Pulmonary artery endothelial cell (primary cell): ENCODE data around the gene LRRC8C. TPM values are rescaled to one million over a fixed set of nuclear protein-coding genes. Genes with fewer than 3 reads are reported as not detected.

ENCODE experiments used
- DNase-seq: peaks from one replicate; pipeline ENCODE4 v3.0.0-alpha.2; 2011; ENCODE audit warnings: low read depth, low spot score
- total RNA-seq: library from RNA; depleted of rRNA; stranded (reverse); fragments of >200 nt; gene quantifications from 2 replicates; pipeline ENCODE4 v1.2.3, GENCODE V29; 2014

Gene LRRC8C
- total RNA-seq, 1 donor from 2014 or later: 24.4 TPM

- no peak for DNase-seq
These were observed 37.8 kb downstream of the LRRC8C start for GRCh38 chr1:89670711-89671110.

GRCh38 chr1:89671775-89672488 lies 39.0 kb downstream of the LRRC8C start:
- DNase-seq: no peak

GRCh38 chr1:89672489-89673183 lies 39.7 kb downstream of the LRRC8C start:
- no peak for DNase-seq

GRCh38 chr1:89673251-89673650 lies 40.3 kb downstream of the LRRC8C start:
- no peak for DNase-seq

GRCh38 chr1:89675677-89676076 lies 42.8 kb downstream of the LRRC8C start:
- DNase-seq: no peak

- DNase-seq: no peak
These were observed 48.3 kb downstream of the LRRC8C start for GRCh38 chr1:89681045-89681729.

- no peak for DNase-seq
These were observed 49.7 kb downstream of the LRRC8C start for GRCh38 chr1:89682611-89683010.

- DNase-seq: no peak
These were observed 52.5 kb downstream of the LRRC8C start for GRCh38 chr1:89685461-89685860.

- no peak for DNase-seq
These were observed 53.6 kb downstream of the LRRC8C start for GRCh38 chr1:89686520-89686919.

- no peak for DNase-seq
These were observed 54.3 kb downstream of the LRRC8C start for GRCh38 chr1:89687254-89687653.

GRCh38 chr1:89688607-89689006 lies 55.7 kb downstream of the LRRC8C start:
- no peak for DNase-seq

GRCh38 chr1:89689234-89689633 lies 56.3 kb downstream of the LRRC8C start:
- no peak for DNase-seq

- DNase-seq: no peak
These were observed 57.7 kb downstream of the LRRC8C start for GRCh38 chr1:89690595-89690994.

- peak; percentile 86 for DNase-seq
These were observed 59.9 kb downstream of the LRRC8C start for GRCh38 chr1:89692601-89693521.

- no peak for DNase-seq
These were observed 62.9 kb downstream of the LRRC8C start for GRCh38 chr1:89695847-89696246.

GRCh38 chr1:89697383-89697782 lies 64.5 kb downstream of the LRRC8C start:
- DNase-seq: no peak

- DNase-seq: no peak
These were observed 65.2 kb downstream of the LRRC8C start for GRCh38 chr1:89698020-89698560.

- DNase-seq: peak; percentile 52
These were observed 65.7 kb downstream of the LRRC8C start for GRCh38 chr1:89698624-89699023.

GRCh38 chr1:89699451-89699986 lies 66.6 kb downstream of the LRRC8C start:
- no peak for DNase-seq

- DNase-seq: no peak
These were observed 68.9 kb downstream of the LRRC8C start for GRCh38 chr1:89701746-89702241.
